ENCODE measurements around the gene RPS6KA3. TPM values are rescaled to one million over a fixed set of nuclear protein-coding genes. Genes with fewer than 3 reads are reported as not detected.

Gene RPS6KA3
- total RNA-seq = 21.8 TPM in 2 replicates
- long read RNA-seq, full-length matches to known transcripts = 16 of 30 reads
- long read RNA-seq, partial matches to known transcripts = 8 of 30 reads
- long read RNA-seq, other reads (novel, unspliced or antisense) = 6 of 30 reads

- DNase-seq (ENCODE audit: extremely low spot score, unreplicated experiment) = peak; percentile 95
- TF ChIP-seq CTCF (IDR thresholded peaks at IDR 0.05) = no peak
- Mint-ChIP-seq H3K4me1 (ENCODE audit: unreplicated experiment) (peaks cover 14% of the 10 kb centered on the region), H3K4me3 (ENCODE audit: unreplicated experiment) (peak within 1 kb of the TSS; percentile 88), H3K27ac (ENCODE audit: unreplicated experiment) (peak within 1 kb of the TSS; percentile 94), H3K36me3 (ENCODE audit: unreplicated experiment) (no peaks in the 10 kb centered on the region), H3K27me3 (ENCODE audit: unreplicated experiment) (no peaks in the 10 kb centered on the region), H3K9me3 (ENCODE audit: unreplicated experiment) (no peaks in the 10 kb centered on the region)
Measured at GRCh38 chrX:20266810-20267606, at the start of gene RPS6KA3. Gene RPS6KA3, minus strand, starts transcription at chrX:20266909. Its CDS starts 277 bp downstream, at chrX:20266632.

GRCh38 chrX:20315140-20315539, 48.4 kb upstream of the RPS6KA3 start:
- no peak overlapping the region for H3K27ac Mint-ChIP-seq (ENCODE audit: unreplicated experiment)
- TF ChIP-seq CTCF (IDR thresholded peaks at IDR 0.05) = no peak
- no peaks in the 10 kb centered on the region for H3K27me3 Mint-ChIP-seq (ENCODE audit: unreplicated experiment)
- H3K4me1 Mint-ChIP-seq (ENCODE audit: unreplicated experiment) = no peaks in the 10 kb centered on the region
- H3K36me3 Mint-ChIP-seq (ENCODE audit: unreplicated experiment) = no peaks in the 10 kb centered on the region
- no peak for DNase-seq (ENCODE audit: extremely low spot score, unreplicated experiment)
- no peak overlapping the region for H3K4me3 Mint-ChIP-seq (ENCODE audit: unreplicated experiment)
- peaks cover 12% of the 10 kb centered on the region for H3K9me3 Mint-ChIP-seq (ENCODE audit: unreplicated experiment)

- Mint-ChIP-seq H3K9me3 (ENCODE audit: unreplicated experiment) (peaks cover 8% of the 10 kb centered on the region), H3K27ac (ENCODE audit: unreplicated experiment) (no peak overlapping the region), H3K27me3 (ENCODE audit: unreplicated experiment) (no peaks in the 10 kb centered on the region), H3K36me3 (ENCODE audit: unreplicated experiment) (no peaks in the 10 kb centered on the region), H3K4me1 (ENCODE audit: unreplicated experiment) (no peaks in the 10 kb centered on the region), H3K4me3 (ENCODE audit: unreplicated experiment) (no peak overlapping the region)
- no peak for TF ChIP-seq CTCF (IDR thresholded peaks at IDR 0.05)
- no peak for DNase-seq (ENCODE audit: extremely low spot score, unreplicated experiment)
Measured at GRCh38 chrX:20313899-20314298, 47.2 kb upstream of the RPS6KA3 start.

- Mint-ChIP-seq H3K27ac (ENCODE audit: unreplicated experiment) (no peak overlapping the region), H3K9me3 (ENCODE audit: unreplicated experiment) (peaks cover 15% of the 10 kb centered on the region), H3K36me3 (ENCODE audit: unreplicated experiment) (no peaks in the 10 kb centered on the region), H3K27me3 (ENCODE audit: unreplicated experiment) (no peaks in the 10 kb centered on the region), H3K4me1 (ENCODE audit: unreplicated experiment) (peaks cover 7% of the 10 kb centered on the region), H3K4me3 (ENCODE audit: unreplicated experiment) (no peak overlapping the region)
- DNase-seq (ENCODE audit: extremely low spot score, unreplicated experiment) = no peak
- TF ChIP-seq CTCF (IDR thresholded peaks at IDR 0.05) = no peak
Measured at GRCh38 chrX:20312018-20312417, 45.3 kb upstream of the RPS6KA3 start.

GRCh38 chrX:20311505-20311904, 44.8 kb upstream of the RPS6KA3 start:
- no peak overlapping the region for H3K27ac Mint-ChIP-seq (ENCODE audit: unreplicated experiment)
- no peaks in the 10 kb centered on the region for H3K36me3 Mint-ChIP-seq (ENCODE audit: unreplicated experiment)
- no peak for DNase-seq (ENCODE audit: extremely low spot score, unreplicated experiment)
- peaks cover 21% of the 10 kb centered on the region for H3K9me3 Mint-ChIP-seq (ENCODE audit: unreplicated experiment)
- no peaks in the 10 kb centered on the region for H3K27me3 Mint-ChIP-seq (ENCODE audit: unreplicated experiment)
- no peak for TF ChIP-seq CTCF (IDR thresholded peaks at IDR 0.05)
- no peak overlapping the region for H3K4me3 Mint-ChIP-seq (ENCODE audit: unreplicated experiment)
- peaks cover 8% of the 10 kb centered on the region for H3K4me1 Mint-ChIP-seq (ENCODE audit: unreplicated experiment)

Data from osteocyte (in vitro differentiated cells).